ENCODE data around the gene STUM.
"Not testable (repeated sequence)": the region's sequence is repeated elsewhere in the genome, so short reads cannot be mapped to it uniquely, and the experiment has no call there.

STUM gene

DNA sequence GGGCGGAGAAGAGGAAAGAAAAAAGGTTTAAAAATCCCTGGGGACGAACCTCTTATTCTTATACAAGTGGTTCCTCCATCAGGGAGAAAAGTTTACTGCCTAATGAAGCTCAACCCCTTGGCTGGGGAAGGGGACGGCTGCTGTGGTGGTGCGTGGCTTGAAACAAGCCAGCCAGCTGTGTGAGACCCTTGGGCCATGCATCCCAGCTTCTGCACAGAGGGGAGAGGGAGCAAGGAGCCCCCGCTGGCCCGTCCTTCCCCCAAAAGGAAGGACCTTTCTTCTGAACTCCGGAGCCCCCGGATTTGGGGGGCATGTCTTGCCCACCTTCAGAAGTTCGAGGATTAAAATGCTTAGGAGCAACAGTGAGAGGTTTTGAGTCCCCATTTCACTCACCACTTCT, 67.3 kb downstream of the STUM start:
- no peak overlapping the region for H3K4me3 ChIP-seq (replicated peaks; ENCODE audit: low read depth, low read length)
- DNase-seq (ENCODE audit: extremely low read depth, low read depth), result no peak
- TF ChIP-seq, protein P1, sequence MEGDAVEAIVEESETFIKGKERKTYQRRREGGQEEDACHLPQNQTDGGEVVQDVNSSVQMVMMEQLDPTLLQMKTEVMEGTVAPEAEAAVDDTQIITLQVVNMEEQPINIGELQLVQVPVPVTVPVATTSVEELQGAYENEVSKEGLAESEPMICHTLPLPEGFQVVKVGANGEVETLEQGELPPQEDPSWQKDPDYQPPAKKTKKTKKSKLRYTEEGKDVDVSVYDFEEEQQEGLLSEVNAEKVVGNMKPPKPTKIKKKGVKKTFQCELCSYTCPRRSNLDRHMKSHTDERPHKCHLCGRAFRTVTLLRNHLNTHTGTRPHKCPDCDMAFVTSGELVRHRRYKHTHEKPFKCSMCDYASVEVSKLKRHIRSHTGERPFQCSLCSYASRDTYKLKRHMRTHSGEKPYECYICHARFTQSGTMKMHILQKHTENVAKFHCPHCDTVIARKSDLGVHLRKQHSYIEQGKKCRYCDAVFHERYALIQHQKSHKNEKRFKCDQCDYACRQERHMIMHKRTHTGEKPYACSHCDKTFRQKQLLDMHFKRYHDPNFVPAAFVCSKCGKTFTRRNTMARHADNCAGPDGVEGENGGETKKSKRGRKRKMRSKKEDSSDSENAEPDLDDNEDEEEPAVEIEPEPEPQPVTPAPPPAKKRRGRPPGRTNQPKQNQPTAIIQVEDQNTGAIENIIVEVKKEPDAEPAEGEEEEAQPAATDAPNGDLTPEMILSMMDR (IDR thresholded peaks at IDR 0.05; ENCODE audit: low read depth, low read length, missing control alignments), result no peak

DNA sequence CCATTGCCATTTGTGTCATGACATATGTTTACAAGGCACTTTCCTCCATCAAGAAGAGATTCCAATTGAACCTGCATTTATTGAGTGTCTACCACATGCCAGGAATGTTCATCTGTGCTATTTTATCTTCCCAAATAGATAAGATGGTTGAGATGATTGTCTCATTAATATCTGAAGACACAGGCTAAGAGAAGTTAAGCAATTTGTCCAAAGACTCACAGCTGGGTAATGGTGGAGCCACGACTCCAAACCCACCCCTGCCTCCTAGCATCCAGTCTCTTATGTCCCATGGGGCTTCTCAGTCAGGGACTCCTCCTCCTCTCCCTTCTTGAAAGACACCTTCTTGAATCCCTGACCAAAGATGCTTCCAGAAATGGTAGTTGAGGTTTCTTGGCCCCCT, 68.1 kb downstream of the STUM start:
- no peak for DNase-seq (ENCODE audit: extremely low read depth, low read depth)
- H3K4me3 ChIP-seq (replicated peaks; ENCODE audit: low read depth, low read length), result no peak overlapping the region
- TF ChIP-seq, protein P1 (IDR thresholded peaks at IDR 0.05; ENCODE audit: low read depth, low read length, missing control alignments), result no peak

DNA sequence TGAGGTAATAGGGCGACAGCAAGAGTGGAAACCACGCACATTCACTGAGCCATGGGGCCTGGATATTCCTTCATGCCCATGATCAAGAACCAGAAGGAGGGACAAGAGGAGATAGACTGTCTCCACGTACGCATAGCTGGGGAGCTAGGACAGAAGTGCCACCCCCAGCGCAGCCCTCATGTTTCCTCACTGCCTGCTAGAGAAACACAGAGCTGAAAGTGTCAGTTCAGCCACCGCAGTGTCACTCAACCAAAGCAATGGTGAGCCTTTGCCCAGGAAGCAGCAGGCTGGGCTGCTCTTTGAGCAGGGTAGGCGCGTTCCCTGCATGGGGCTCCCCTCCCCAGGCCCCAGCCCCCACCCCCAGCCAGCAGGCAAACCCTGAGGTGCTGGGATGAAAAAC, 68.5 kb downstream of the STUM start:
- TF ChIP-seq, protein P1 (IDR thresholded peaks at IDR 0.05; ENCODE audit: low read depth, low read length, missing control alignments), result no peak
- no peak for DNase-seq (ENCODE audit: extremely low read depth, low read depth)

DNA sequence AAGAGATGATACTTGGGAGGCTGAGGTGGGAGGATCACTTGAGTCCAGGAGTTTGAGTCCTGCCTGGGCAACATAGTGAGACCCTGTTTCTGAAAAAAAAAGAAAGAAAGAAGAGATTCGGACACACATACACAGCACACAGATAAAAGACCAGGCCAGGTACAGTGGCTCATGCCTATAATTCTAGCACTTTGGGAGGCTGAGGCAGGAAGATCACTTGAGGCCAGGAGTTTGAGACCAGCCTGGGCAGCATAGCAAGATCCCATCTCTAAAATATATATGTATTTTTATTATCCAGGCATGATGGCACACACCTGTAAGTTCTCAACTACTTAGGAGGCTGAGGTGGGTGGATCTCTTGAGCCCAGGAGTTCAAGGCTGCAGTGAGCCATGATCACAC, 69.2 kb downstream of the STUM start:
- not testable (repeated sequence) for DNase-seq (ENCODE audit: extremely low read depth, low read depth); H3K4me3 ChIP-seq (replicated peaks; ENCODE audit: low read depth, low read length)

More for the DNA sequence above, 68.5 kb downstream of the STUM start:
- H3K4me3 ChIP-seq (replicated peaks; ENCODE audit: low read depth, low read length), result no peak overlapping the region

DNA sequence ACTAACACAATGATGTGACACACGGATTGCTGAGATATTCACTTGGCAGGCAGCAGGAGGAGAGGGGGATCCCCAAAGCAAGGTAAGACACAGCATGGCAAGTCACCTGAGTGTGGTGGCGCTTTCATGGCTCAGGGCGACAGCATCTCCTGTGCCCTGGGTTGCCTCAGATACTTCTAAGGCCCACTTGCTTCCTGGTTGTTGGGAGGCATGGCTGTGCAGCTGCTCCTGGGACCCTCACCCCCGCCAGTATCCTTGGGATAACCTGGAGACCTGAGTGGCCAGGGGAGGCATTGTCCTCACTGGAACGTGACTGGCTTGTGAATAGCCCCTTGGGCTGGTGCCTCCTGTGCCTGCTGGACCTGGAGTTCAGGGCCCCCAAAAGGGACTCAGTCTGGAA, 69.8 kb downstream of the STUM start:
- DNase-seq (ENCODE audit: extremely low read depth, low read depth), result no peak
- no peak overlapping the region for H3K4me3 ChIP-seq (replicated peaks; ENCODE audit: low read depth, low read length)
- TF ChIP-seq, protein P1 (IDR thresholded peaks at IDR 0.05; ENCODE audit: low read depth, low read length, missing control alignments), result no peak

DNA sequence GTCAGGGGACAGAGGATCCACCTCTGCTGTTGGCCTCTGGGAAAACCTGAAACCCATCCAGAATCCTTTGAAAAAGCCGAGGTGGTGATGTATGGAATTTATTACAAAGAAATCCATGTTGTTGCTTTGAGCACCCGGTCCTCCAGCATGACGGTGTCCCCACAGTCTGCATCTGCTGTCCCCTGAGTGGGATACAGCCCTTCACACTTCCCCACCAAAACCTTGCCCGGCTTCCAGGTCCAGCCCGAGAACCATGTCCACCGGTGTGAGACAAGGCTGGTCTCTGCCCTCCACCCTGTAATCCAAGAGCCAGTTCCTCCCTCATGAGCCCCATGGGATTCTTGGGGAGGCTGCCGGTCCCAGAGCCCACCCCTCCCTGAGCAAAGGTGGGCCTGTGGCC, 70.5 kb downstream of the STUM start:
- DNase-seq (ENCODE audit: extremely low read depth, low read depth), result no peak
- no peak overlapping the region for H3K4me3 ChIP-seq (replicated peaks; ENCODE audit: low read depth, low read length)
- TF ChIP-seq, protein P1 (IDR thresholded peaks at IDR 0.05; ENCODE audit: low read depth, low read length, missing control alignments), result no peak

DNA sequence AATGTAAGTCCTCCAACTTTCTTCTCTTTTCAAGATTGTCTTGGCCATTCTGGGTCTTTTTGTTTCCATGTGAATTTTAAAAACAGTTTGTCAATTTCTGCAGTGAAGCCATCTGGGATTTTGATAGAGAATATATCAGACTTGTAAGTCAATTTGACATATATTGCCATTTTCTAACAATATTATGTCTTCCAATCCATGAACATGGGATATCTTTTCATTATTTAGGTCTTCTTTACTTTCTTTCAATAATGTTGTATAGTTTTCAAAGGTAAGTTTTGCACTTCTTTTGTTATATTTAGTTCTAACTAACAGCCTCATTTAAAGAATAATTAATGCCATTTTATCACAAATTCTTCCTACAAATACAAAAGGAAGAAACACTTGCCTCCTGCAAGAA, 73.4 kb downstream of the STUM start:
- H3K4me3 ChIP-seq (replicated peaks; ENCODE audit: low read depth, low read length), result no peak overlapping the region
- no peak for DNase-seq (ENCODE audit: extremely low read depth, low read depth)
- TF ChIP-seq, protein P1 (IDR thresholded peaks at IDR 0.05; ENCODE audit: low read depth, low read length, missing control alignments), result no peak

Measured in HFF-Myc (cell line).